GM12874 (cell line): Measurements from ENCODE around the gene CYP11A1.

ENCODE experiments used
- CTCF ChIP-seq: IDR thresholded peaks from 2 replicates; pipeline ENCODE4 v1.5.1; 2011; ENCODE audit warnings: low read depth, mild to moderate bottlenecking, control low read depth, low read length, moderate library complexity; ENCODE audit not compliant: insufficient read depth

The CYP11A1 gene

DNA sequence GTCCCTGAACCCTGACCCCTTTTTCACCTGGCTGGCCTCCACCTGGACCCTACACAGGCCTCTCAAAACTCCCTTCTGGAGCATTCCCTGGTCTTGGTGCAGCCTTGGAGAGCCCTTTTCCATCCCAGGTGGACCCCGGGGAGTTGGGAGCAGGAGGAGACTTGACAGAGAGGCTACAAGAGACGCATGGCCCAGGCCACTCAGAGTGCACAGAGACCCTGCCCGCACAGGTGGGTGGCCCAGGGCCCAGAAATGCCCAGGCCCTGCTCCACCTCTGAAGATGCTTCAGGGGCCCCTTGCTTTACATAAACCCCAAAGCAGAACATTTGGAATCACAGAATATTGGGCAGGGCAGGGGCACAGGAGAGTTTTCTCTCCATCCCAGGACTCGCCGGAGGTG lies 34.4 kb downstream of the CYP11A1 start:
- TF ChIP-seq CTCF = no peak

DNA sequence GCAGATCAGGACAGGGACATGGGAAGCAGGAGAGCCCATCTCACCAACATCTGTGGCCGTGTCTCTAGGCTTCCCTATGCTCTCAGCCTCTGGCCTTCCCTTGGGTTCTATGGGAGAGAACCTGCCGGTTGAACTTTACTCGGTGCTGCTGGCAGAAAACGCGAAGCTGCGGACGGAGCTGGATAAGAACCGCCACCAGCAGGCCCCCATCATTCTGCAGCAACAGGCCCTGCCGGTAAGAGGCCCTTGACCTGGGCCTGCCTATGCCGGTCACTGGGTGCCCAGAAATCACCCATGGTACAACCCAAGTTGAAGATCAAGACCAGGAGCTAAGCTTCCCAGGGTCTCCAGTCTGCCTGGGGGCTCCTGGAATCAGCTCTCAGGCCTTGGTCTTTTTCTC lies 34.8 kb downstream of the CYP11A1 start:
- no peak for TF ChIP-seq CTCF

GRCh38 chr15:74332011-74332410 lies 35.4 kb downstream of the CYP11A1 start:
- no peak for TF ChIP-seq CTCF

DNA sequence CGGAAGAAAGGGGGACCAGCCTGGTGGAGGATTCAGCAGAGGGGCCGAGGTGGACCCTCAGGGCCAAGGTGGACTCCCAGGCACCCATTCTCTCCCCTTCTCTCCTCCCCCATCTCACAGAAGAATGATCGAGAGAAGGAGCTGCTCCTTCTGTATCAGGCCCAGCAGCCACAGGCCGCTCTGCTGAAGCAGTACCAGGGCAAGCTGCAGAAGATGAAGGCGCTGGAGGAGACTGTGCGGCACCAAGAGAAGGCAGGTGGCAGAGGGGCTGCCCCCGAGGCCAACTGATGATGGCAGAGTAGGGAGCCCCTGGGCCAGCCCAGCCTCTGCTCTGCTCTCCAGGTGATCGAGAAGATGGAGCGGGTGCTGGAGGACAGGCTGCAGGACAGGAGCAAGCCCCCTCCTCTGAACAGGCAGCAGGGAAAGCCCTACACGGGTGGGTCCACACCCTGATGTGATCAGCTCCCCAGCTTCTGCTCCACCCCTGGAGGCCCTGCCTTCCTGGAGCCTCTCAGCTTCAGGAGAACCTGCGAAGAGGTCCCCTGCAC lies 36.5 kb downstream of the CYP11A1 start:
- TF ChIP-seq CTCF = no peak

DNA sequence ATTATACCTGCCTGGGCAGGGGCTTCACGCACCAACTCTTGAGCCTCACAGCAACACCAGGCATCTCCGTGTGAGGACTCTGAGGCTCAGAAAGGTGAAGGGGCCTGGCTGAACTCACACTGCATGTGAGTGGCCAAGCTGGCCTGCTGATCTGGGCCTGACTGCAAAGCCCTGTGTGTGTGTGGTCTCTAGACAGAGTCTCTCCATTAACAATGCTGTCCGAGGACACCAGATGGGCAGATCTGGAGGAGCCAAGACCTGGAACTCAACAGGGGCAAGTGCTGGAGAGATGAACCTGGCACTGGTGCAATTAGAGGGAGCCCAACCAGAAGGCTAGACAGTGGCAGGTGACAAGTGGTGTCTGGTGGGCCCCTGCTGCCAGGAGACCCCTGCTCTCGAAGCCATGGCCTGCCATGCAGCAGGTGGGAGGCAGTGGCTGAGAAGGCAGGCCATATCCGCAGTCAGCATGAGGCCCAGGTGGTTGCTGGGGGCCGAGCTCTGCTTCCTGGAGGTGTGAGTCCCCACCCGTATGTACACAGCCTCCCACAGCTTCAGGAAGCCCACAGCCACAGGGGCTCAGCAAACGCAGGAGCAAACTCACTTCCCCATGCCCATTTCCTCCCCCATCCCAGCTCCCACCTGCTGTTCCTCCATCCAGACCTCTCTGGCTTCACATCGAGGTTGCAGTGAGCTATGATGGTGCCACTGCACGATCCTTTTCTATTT lies 39.0 kb downstream of the CYP11A1 start:
- no peak for TF ChIP-seq CTCF

GRCh38 chr15:74327756-74328155 lies 39.7 kb downstream of the CYP11A1 start:
- TF ChIP-seq CTCF = no peak

GRCh38 chr15:74326746-74327145 lies 40.7 kb downstream of the CYP11A1 start:
- TF ChIP-seq CTCF = no peak
